Right lobe of liver (tissue), 4 donors: Measurements from ENCODE around the gene TTC24.

Source experiments
- CTCF ChIP-seq, 4 donors: fragments of 200-600 bp in 3 of 4; fragments of 450-650 bp in 1 of 4; IDR thresholded peaks; one replicate each; pipeline versions ENCODE4 v1.5.1 to v1.8.0; 2016 to 2022; ENCODE audit warnings: antibody characterized with exemption in 4 of 4, mild to moderate bottlenecking in 2 of 4
- POLR2A ChIP-seq: fragments of 450-650 bp; IDR thresholded peaks from one replicate; pipeline ENCODE4 v1.6.1; 2017; ENCODE audit warnings: antibody characterized with exemption, mild to moderate bottlenecking
- donor health status: DM: no; HTN: no; CAD: no.
- donor health status: DM: no; HTN: no; CAD: no.
- donor health status: DM: no; HTN: yes; CAD: no.

- TF ChIP-seq CTCF (IDR thresholded peaks at IDR 0.05) = no peak
- no peak for TF ChIP-seq POLR2A
These were observed 18.8 kb upstream of the TTC24 start for GRCh38 chr1:156560585-156561163.
